ENCODE measurements around the gene LIME1. TPM values are rescaled to one million over a fixed set of nuclear protein-coding genes. Genes with fewer than 3 reads are reported as not detected.

Gene LIME1
- total RNA-seq, 2 experiments from 2014 or later, result 75.6 to 76.4 TPM

- no peak for DNase-seq (ENCODE audit: low spot score)
- Histone ChIP-seq H3K9me3 (ENCODE audit: low read length) (no peaks in the 10 kb centered on the region), H2AFZ (ENCODE audit: low read length) (no peak overlapping the region), H3K4me1 (ENCODE audit: insufficient read depth, low read length, poor library complexity, severe bottlenecking) (peaks cover 26% of the 10 kb centered on the region), H3K36me3 (ENCODE audit: insufficient read depth, low read length) (no peaks in the 10 kb centered on the region), H3K9me2 (ENCODE audit: insufficient read depth, low read length) (no peaks in the 10 kb centered on the region), H3K27ac (ENCODE audit: low read depth, low read length, poor library complexity, severe bottlenecking) (no peak overlapping the region), H4K20me1 (ENCODE audit: insufficient read depth, low read length) (no peaks in the 10 kb centered on the region), H3K79me2 (ENCODE audit: insufficient read depth, low read depth, low read length) (no peaks in the 10 kb centered on the region), H3K4me3 (ENCODE audit: low read depth, low read length, poor library complexity, severe bottlenecking) (no peak overlapping the region), H3K4me2 (ENCODE audit: low read length) (no peak overlapping the region)
- TF ChIP-seq CTCF (conservative IDR thresholded peaks at IDR 0.05; ENCODE audit: low read length) (no peak), EZH2phosphoT487 (IDR thresholded peaks at IDR 0.05; ENCODE audit: borderline replicate concordance, low read depth, low read length) (no peak)
- intact Hi-C loops (cut with micrococcal nuclease; ENCODE audit: unreplicated experiment), result no loop called here
- no TSS peak for BruUV-seq (replicated peaks)
- CTCF ChIA-PET (ENCODE audit: unreplicated experiment), result no interaction called here
- POLR2A ChIA-PET, result no interaction called here
These were observed 15.2 kb downstream of the LIME1 start for GRCh38 chr20:63751471-63752271.

- Histone ChIP-seq H3K36me3 (ENCODE audit: insufficient read depth, low read length) (no peaks in the 10 kb centered on the region), H3K9me2 (ENCODE audit: insufficient read depth, low read length) (no peaks in the 10 kb centered on the region), H3K4me1 (ENCODE audit: insufficient read depth, low read length, poor library complexity, severe bottlenecking) (peaks cover 18% of the 10 kb centered on the region), H4K20me1 (ENCODE audit: insufficient read depth, low read length) (no peaks in the 10 kb centered on the region), H3K79me2 (ENCODE audit: insufficient read depth, low read depth, low read length) (no peaks in the 10 kb centered on the region), H3K9me3 (ENCODE audit: low read length) (no peaks in the 10 kb centered on the region), H3K27ac (ENCODE audit: low read depth, low read length, poor library complexity, severe bottlenecking) (no peak overlapping the region), H3K4me3 (ENCODE audit: low read depth, low read length, poor library complexity, severe bottlenecking) (no peak overlapping the region), H3K4me2 (ENCODE audit: low read length) (no peak overlapping the region), H2AFZ (ENCODE audit: low read length) (no peak overlapping the region)
- TF ChIP-seq CTCF (conservative IDR thresholded peaks at IDR 0.05; ENCODE audit: low read length) (peak; percentile 30; the same call in 1 of the 2 replicates), EZH2phosphoT487 (IDR thresholded peaks at IDR 0.05; ENCODE audit: borderline replicate concordance, low read depth, low read length) (no peak)
- ChIA-PET CTCF (ENCODE audit: unreplicated experiment) (no interaction called here), POLR2A (no interaction called here)
- intact Hi-C loops (cut with micrococcal nuclease; ENCODE audit: unreplicated experiment), result no loop called here
- BruUV-seq (replicated peaks), result no TSS peak
- no peak for DNase-seq (ENCODE audit: low spot score)
These were observed 16.1 kb downstream of the LIME1 start for GRCh38 chr20:63752411-63753101.

- POLR2A ChIA-PET, result no interaction called here
- Histone ChIP-seq H3K79me2 (ENCODE audit: insufficient read depth, low read depth, low read length) (no peaks in the 10 kb centered on the region), H3K36me3 (ENCODE audit: insufficient read depth, low read length) (no peaks in the 10 kb centered on the region), H3K9me2 (ENCODE audit: insufficient read depth, low read length) (no peaks in the 10 kb centered on the region), H3K4me1 (ENCODE audit: insufficient read depth, low read length, poor library complexity, severe bottlenecking) (peaks cover 10% of the 10 kb centered on the region), H2AFZ (ENCODE audit: low read length) (no peak overlapping the region), H3K27ac (ENCODE audit: low read depth, low read length, poor library complexity, severe bottlenecking) (no peak overlapping the region), H4K20me1 (ENCODE audit: insufficient read depth, low read length) (no peaks in the 10 kb centered on the region), H3K9me3 (ENCODE audit: low read length) (no peaks in the 10 kb centered on the region), H3K4me3 (ENCODE audit: low read depth, low read length, poor library complexity, severe bottlenecking) (no peak overlapping the region), H3K4me2 (ENCODE audit: low read length) (no peak overlapping the region)
- no peak for TF ChIP-seq CTCF (conservative IDR thresholded peaks at IDR 0.05; ENCODE audit: low read length)
- TF ChIP-seq EZH2phosphoT487 (IDR thresholded peaks at IDR 0.05; ENCODE audit: borderline replicate concordance, low read depth, low read length), result no peak
- CTCF ChIA-PET (ENCODE audit: unreplicated experiment), result no interaction called here
- BruUV-seq (replicated peaks), result no TSS peak
- intact Hi-C loops (cut with micrococcal nuclease; ENCODE audit: unreplicated experiment), result no loop called here
- DNase-seq (ENCODE audit: low spot score), result no peak
These were observed 16.9 kb downstream of the LIME1 start for GRCh38 chr20:63753381-63753780.

Data from OCI-LY7 (cell line).